K562 (cell line): ENCODE measurements around the gene AGBL1. TPM values are rescaled to one million over a fixed set of nuclear protein-coding genes. Genes with fewer than 3 reads are reported as not detected.

Source experiments
- ATAC-seq: fragments of 200-7000 bp; cut with Tn5 transposase; 3 replicates; pipeline ENCODE4 v1.9.1; 2020; ENCODE audit warnings: moderate library complexity
- BruUV-seq: library from RNA; stranded (reverse); fragments of 400-500 nt; replicated peaks from 2 replicates; lab custom pipeline; 2021; lab: Mats Ljungman, UMichigan
- CTCF ChIA-PET: fragments of 300-600 bp; formaldehyde crosslinking; extraction: SDS; loops from one replicate; lab custom pipeline; 2021; ENCODE audit warnings: low intra/inter-chr PET ratio; lab: Yijun Ruan, JAX
- POLR2A ChIA-PET: fragments of 300-600, 350-650 bp; sonication (Branson Sonifier 250); formaldehyde crosslinking; extraction: SDS; loops from one replicate; lab custom pipeline; 2021; ENCODE audit warnings: antibody characterized with exemption, inconsistent platforms; lab: Yijun Ruan, JAX
- DNase-seq, 4 experiments: peaks; one replicate each; pipeline versions ENCODE4 v3.0.0 to v3.0.0-alpha.2; 2011 to 2018; ENCODE audit warnings: low spot score in 3 of 4, mixed read lengths in 3 of 4; ENCODE audit errors: extremely low read depth in 1 of 4
- FAIRE-seq: peaks from 2 replicates; lab custom pipeline; 2011; peaks lifted over from hg19 to GRCh38; lab: Jason Lieb, UNC
- H2AFZ ChIP-seq: 2 replicates; pipeline ENCODE4 v1.6.0; 2011; ENCODE audit warnings: low read depth, low read length, control low read depth, inconsistent platforms
- H3K27ac ChIP-seq: fragments of 200-600 bp; 3 replicates; pipeline ENCODE4 v1.8.0; 2011; ENCODE audit warnings: low read depth, mild to moderate bottlenecking, control low read depth, inconsistent platforms, low read length, moderate library complexity, mixed read lengths; ENCODE audit errors: extremely low read depth
- H3K27me3 ChIP-seq, 2 experiments: fragments of 300-600 bp in 1 of 2; 2 replicates in 1 of 2; 3 replicates in 1 of 2; pipeline versions ENCODE4 v1.6.0 to v1.8.0; 2011; ENCODE audit warnings: inconsistent platforms in 2 of 2, low read length in 2 of 2, mild to moderate bottlenecking in 1 of 2, mixed read lengths in 1 of 2, moderate library complexity in 1 of 2; ENCODE audit not compliant: control insufficient read depth in 2 of 2, insufficient read depth in 2 of 2
- H3K36me3 ChIP-seq: fragments of 300-600 bp; 3 replicates; pipeline ENCODE4 v1.8.0; 2011; ENCODE audit warnings: mild to moderate bottlenecking, low read length, inconsistent platforms; ENCODE audit not compliant: control insufficient read depth, insufficient read depth
- H3K4me1 ChIP-seq, 2 experiments: fragments of 200-600 bp in 1 of 2; replicated peaks in 1 of 2; 2 replicates in 1 of 2; 3 replicates in 1 of 2; pipeline versions ENCODE4 v1.5.1 to v1.8.0; 2011; ENCODE audit warnings: inconsistent platforms in 2 of 2, low read length in 2 of 2, mild to moderate bottlenecking in 1 of 2, mixed read lengths in 1 of 2, moderate library complexity in 1 of 2; ENCODE audit not compliant: control insufficient read depth in 2 of 2, insufficient read depth in 2 of 2
- H3K4me2 ChIP-seq: 2 replicates; pipeline ENCODE4 v1.6.1; 2011; ENCODE audit warnings: low read length, control low read depth, inconsistent platforms, mixed read lengths; ENCODE audit not compliant: insufficient read depth
- H3K4me3 ChIP-seq: fragments of 200-600 bp; sonication (generic), shearing (Covaris generic); 2 replicates; pipeline ENCODE4 v1.5.1; 2016; ENCODE audit warnings: control low read depth, inconsistent platforms
- H3K79me2 ChIP-seq: fragments of 200-600 bp; 3 replicates; pipeline ENCODE4 v1.8.0; 2011; ENCODE audit warnings: low read length, inconsistent platforms; ENCODE audit not compliant: control insufficient read depth, insufficient read depth
- H3K9ac ChIP-seq, 2 experiments: 2 replicates each; pipeline versions ENCODE4 v1.6.0 to v1.6.1; 2011; ENCODE audit warnings: low read depth in 2 of 2, low read length in 2 of 2, control low read depth in 1 of 2, inconsistent platforms in 1 of 2, mild to moderate bottlenecking in 1 of 2, mixed read lengths in 1 of 2; ENCODE audit not compliant: insufficient read depth in 1 of 2
- H3K9me1 ChIP-seq: one replicate; pipeline ENCODE4 v1.6.0; 2011; ENCODE audit warnings: inconsistent platforms, mild to moderate bottlenecking, low read length, moderate library complexity; ENCODE audit not compliant: control insufficient read depth, insufficient read depth
- H3K9me3 ChIP-seq: replicated peaks from 2 replicates; pipeline ENCODE4 v1.5.1; 2011; ENCODE audit warnings: low read depth, low read length, inconsistent platforms; ENCODE audit not compliant: control insufficient read depth, insufficient read depth
- H4K20me1 ChIP-seq: replicated peaks from 2 replicates; pipeline ENCODE4 v1.6.1; 2011; ENCODE audit warnings: low read length, inconsistent platforms, mixed read lengths; ENCODE audit not compliant: control insufficient read depth, insufficient read depth
- CSDE1 ChIP-seq, 2 experiments: fragments of 450-650 bp; IDR thresholded peaks; 2 replicates each; pipeline ENCODE4 v1.6.1; 2016; ENCODE audit warnings: mild to moderate bottlenecking in 1 of 2
- CTCFL ChIP-seq: IDR thresholded peaks from 2 replicates; pipeline ENCODE4 v1.6.1; 2011; ENCODE audit warnings: borderline replicate concordance, low read depth, mild to moderate bottlenecking, moderate library complexity, low read length; ENCODE audit not compliant: insufficient read depth, poor library complexity, severe bottlenecking
- FOSL1 ChIP-seq: fragments of 200-800 bp; sonication (Bioruptor generic); conservative IDR thresholded peaks from 2 replicates; pipeline ENCODE4 v1.6.1; 2016; ENCODE audit warnings: missing genetic modification characterization, missing compliant biosample characterization
- JUNB ChIP-seq: fragments of 450-650 bp; formaldehyde crosslinking; conservative IDR thresholded peaks from 2 replicates; pipeline ENCODE4 v1.4.0; 2020; ENCODE audit warnings: mild to moderate bottlenecking
- KAT8 ChIP-seq: fragments of 450-650 bp; IDR thresholded peaks from 2 replicates; pipeline ENCODE4 v1.6.1; 2016; ENCODE audit warnings: low read depth, mild to moderate bottlenecking
- STAT5A ChIP-seq: IDR thresholded peaks from 2 replicates; pipeline ENCODE4 v1.6.1; 2012; ENCODE audit warnings: low read length, inconsistent platforms, borderline replicate concordance
- ZNF274 ChIP-seq: IDR thresholded peaks from 2 replicates; pipeline ENCODE4 v1.6.1; 2011; ENCODE audit warnings: low read depth, mild to moderate bottlenecking, low read length, moderate library complexity, borderline replicate concordance
- ZNF277 ChIP-seq: fragments of 250-450 bp; sonication (Bioruptor Pico); IDR thresholded peaks from 2 replicates; pipeline ENCODE4 v1.8.0; 2022; ENCODE audit warnings: inconsistent platforms, mild to moderate bottlenecking, moderate library complexity, borderline replicate concordance
- ZNF280B ChIP-seq: fragments of 250-450 bp; sonication (Bioruptor Pico); IDR thresholded peaks from 2 replicates; pipeline ENCODE4 v1.5.1; 2021; ENCODE audit warnings: mild to moderate bottlenecking
- ZNF436 ChIP-seq: fragments of 250-450, 450-650 bp; sonication (Bioruptor Pico); formaldehyde crosslinking; IDR thresholded peaks from 2 replicates; pipeline ENCODE4 v1.7.0; 2020; ENCODE audit warnings: mild to moderate bottlenecking
- ZNF507 ChIP-seq: conservative IDR thresholded peaks from 2 replicates; pipeline ENCODE4 v1.6.1; 2017; ENCODE audit warnings: missing genetic modification characterization, missing compliant biosample characterization
- ZNF655 ChIP-seq: fragments of 250-450 bp; sonication (Bioruptor Pico); IDR thresholded peaks from 2 replicates; pipeline ENCODE4 v1.5.0; 2021
- WGBS: fragments of 100-300 bp; shearing (Covaris generic); methylation state at CpG from one replicate; pipeline ENCODE4 v1.1.6; 2016; ENCODE audit warnings: low coverage, mixed read lengths; ENCODE audit not compliant: insufficient coverage; ENCODE audit errors: missing lambda C conversion rate; 5-methylcytosine and 5-hydroxymethylcytosine counted together
- in situ Hi-C: fragments of 300-500 bp; cut with MboI; formaldehyde crosslinking; loops from 4 replicates; pipeline ENCODE4 v1.15.0; 2018; ENCODE audit warnings: inconsistent platforms, mixed read lengths
- intact Hi-C: fragments of 100-400 bp; cut with micrococcal nuclease; formaldehyde crosslinking; loops from 2 replicates; pipeline ENCODE4 v1.14.2; 2022
- polyA plus RNA-seq, 8 experiments: library from polyadenylated mRNA; depleted of rRNA in 4 of 8; stranded (reverse) in 5 of 8; unstranded in 3 of 8; fragments of >200 nt; fragmentation: Nextera tagmentation in 2 of 8; fragmentation: Illumina TruSeq in 1 of 8; extraction: Ambion mirVana in 2 of 8; extraction: Trizol in 1 of 8; gene quantifications; 2 replicates each; pipeline versions ENCODE4 v1.2.1 to v1.2.3, GENCODE V29; 2011 to 2014; ENCODE audit warnings: inconsistent platforms in 1 of 8, missing spikeins in 1 of 8
- total RNA-seq, 7 experiments: library from RNA; depleted of rRNA in 6 of 7; stranded (reverse); fragments of >200 nt in 6 of 7; fragmentation: Illumina TruSeq in 2 of 7; extraction: Trizol in 2 of 7; gene quantifications; 2 replicates each; pipeline versions ENCODE4 v1.2.1 to v1.2.3, GENCODE V29; 2011 to 2021; ENCODE audit warnings: low replicate concordance in 1 of 7

The AGBL1 gene
- total and polyA plus RNA-seq, 9 of the 15 experiments (the other 6 are each of a cell fraction or from before 2014, with no cell fraction given), result not detected

GRCh38 chr15:86773736-86774135 is 694.1 kb downstream of the AGBL1 start:
- no peak for ATAC-seq
- H3K27me3 ChIP-seq, result no peaks in the 10 kb centered on the region

GRCh38 chr15:86776145-86776544 is 696.5 kb downstream of the AGBL1 start:
- H4K20me1 ChIP-seq, result no peaks in the 10 kb centered on the region
- H3K79me2 ChIP-seq, result no peaks in the 10 kb centered on the region
- intact Hi-C loops, result no loop called here
- no peaks in the 10 kb centered on the region for H3K4me1 ChIP-seq
- BruUV-seq, result no TSS peak
- H3K4me2 ChIP-seq, result no peak overlapping the region
- WGBS, result 0% methylated on average over 2 of the region's 2 CpGs
- no peak overlapping the region for H3K4me3 ChIP-seq
- no peaks in the 10 kb centered on the region for H3K9me3 ChIP-seq
- H3K27me3 ChIP-seq, result no peaks in the 10 kb centered on the region
- ATAC-seq, result no peak
- H3K36me3 ChIP-seq, result no peaks in the 10 kb centered on the region
- no peak for DNase-seq
- H2AFZ ChIP-seq, result no peak overlapping the region
- no peaks in the 10 kb centered on the region for H3K9me1 ChIP-seq
- in situ Hi-C loops, result no loop called here
- ChIA-PET CTCF (no interaction called here), POLR2A (interaction anchor here (0.6 kb wide), 1 partner anchor 113 kb away, joined by 3 read pairs; no protein-coding TSS in a partner anchor)
- no peak overlapping the region for H3K27ac ChIP-seq
- FAIRE-seq, result no peak
- H3K9ac ChIP-seq, result no peak overlapping the region
- TF ChIP-seq STAT5A (no peak), CTCFL (no peak), JUNB (no peak), ZNF655 (CRISPR knock-in tag) (no peak), ZNF436 (CRISPR knock-in tag) (no peak), ZNF277 (CRISPR knock-in tag) (no peak), ZNF280B (no peak), CSDE1 (IDR thresholded peaks at IDR 0.05) (no peak)

More at GRCh38 chr15:86773736-86774135, 694.1 kb downstream of the AGBL1 start:
- no peaks in the 10 kb centered on the region for H3K79me2 ChIP-seq
- DNase-seq, result no peak
- TF ChIP-seq FOSL1 (tag) (no peak), ZNF507 (tag) (no peak), KAT8 (no peak), ZNF274 (no peak)
- TF ChIP-seq, all 486 proteins: peak for 0
- no peak overlapping the region for H3K4me2 ChIP-seq
- 0% methylated on average over 1 of the region's 1 CpG for WGBS
- intact Hi-C loops (no loop called here), in situ Hi-C loops (no loop called here)
- no peak for FAIRE-seq
- H3K4me1 ChIP-seq, result no peaks in the 10 kb centered on the region
- POLR2A ChIA-PET, result no interaction called here
- H3K27ac ChIP-seq, result no peak overlapping the region
- H3K9me1 ChIP-seq, result no peaks in the 10 kb centered on the region
- no peak overlapping the region for H2AFZ ChIP-seq
- H3K9ac ChIP-seq, result no peak overlapping the region
- no peaks in the 10 kb centered on the region for H3K9me3 ChIP-seq
- H4K20me1 ChIP-seq, result no peaks in the 10 kb centered on the region
- no peak overlapping the region for H3K4me3 ChIP-seq
- no peaks in the 10 kb centered on the region for H3K36me3 ChIP-seq
- no TSS peak for BruUV-seq
- CTCF ChIA-PET, result no interaction called here
